Erythroblast (primary cell): Measurements from ENCODE around the gene ZBTB46.

Experiments used
- GATA1 ChIP-seq: IDR thresholded peaks from 2 replicates; pipeline ENCODE4 v1.6.1; 2011; ENCODE audit warnings: low read depth, mild to moderate bottlenecking, control low read depth, low read length, moderate library complexity
- POLR2A ChIP-seq: IDR thresholded peaks from 2 replicates; pipeline ENCODE4 v1.6.1; 2011; ENCODE audit warnings: mild to moderate bottlenecking, low read length

GRCh38 chr20:63703471-63703975, 127.5 kb downstream of the ZBTB46 start:
- TF ChIP-seq POLR2A, result no peak
- no peak for TF ChIP-seq GATA1
